Activated CD4-positive, alpha-beta T cell treated with anti-CD3 and anti-CD28 coated beads, Interleukin-10, Interleukin-2, amounts not matched to agents 100 ng/mL and 50 ng/mL, durations not matched to agents 16 hours and 8 hours (primary cell): ENCODE results near the gene CCNI.
"Not testable (repeated sequence)": the region's sequence is repeated elsewhere in the genome, so short reads cannot be mapped to it uniquely, and the experiment has no call there.

ENCODE experiments used
- DNase-seq: peaks from one replicate; pipeline ENCODE4 v3.0.0-alpha.2; 2020

CCNI gene, protein sequence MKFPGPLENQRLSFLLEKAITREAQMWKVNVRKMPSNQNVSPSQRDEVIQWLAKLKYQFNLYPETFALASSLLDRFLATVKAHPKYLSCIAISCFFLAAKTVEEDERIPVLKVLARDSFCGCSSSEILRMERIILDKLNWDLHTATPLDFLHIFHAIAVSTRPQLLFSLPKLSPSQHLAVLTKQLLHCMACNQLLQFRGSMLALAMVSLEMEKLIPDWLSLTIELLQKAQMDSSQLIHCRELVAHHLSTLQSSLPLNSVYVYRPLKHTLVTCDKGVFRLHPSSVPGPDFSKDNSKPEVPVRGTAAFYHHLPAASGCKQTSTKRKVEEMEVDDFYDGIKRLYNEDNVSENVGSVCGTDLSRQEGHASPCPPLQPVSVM

GRCh38 chr4:77075869-77076799 lies at the start of gene CCNI:
CCNI (minus strand) TSS chr4:77075989; CDS start chr4:77066362, 9,627 bp downstream.
- DNase-seq: peak; percentile 95

DNA sequence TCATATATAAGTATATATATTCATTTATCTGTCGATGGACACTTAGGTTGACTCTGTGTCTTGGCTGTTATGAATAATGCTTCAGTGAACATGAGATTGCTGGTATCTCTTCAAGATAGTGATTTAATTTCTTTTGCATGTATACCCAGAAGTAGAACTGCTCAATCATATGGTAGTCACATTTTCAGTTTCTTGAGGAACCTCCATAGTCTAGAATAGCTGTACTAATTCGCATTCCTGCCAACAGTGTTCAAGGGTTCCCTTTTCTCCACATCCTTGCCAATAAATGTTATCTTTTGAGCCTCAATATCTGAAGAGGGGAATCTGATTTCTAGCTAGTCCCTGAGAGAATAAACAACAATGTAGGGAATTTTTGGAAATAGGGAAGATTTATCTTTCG lies 48.8 kb upstream of the CCNI start:
- no peak for DNase-seq

DNA sequence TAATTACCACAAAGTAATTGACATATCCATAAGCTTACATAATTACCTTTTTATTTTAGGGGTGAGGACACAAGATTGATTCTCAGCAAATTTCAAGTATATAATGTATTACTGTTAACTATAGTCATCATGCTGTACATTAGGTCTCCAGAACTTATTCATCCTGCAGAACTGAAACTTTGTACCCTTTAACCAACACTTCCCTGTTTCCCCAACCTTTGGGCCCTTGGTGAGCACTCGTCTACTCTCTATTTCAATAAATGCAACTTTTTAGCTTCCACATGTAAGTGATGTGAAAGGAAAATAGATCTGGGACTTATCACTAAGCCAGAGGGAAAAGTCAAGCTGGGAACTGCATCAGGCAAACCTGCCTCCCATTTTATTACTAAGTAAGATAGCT lies 47.6 kb upstream of the CCNI start:
- DNase-seq: no peak

- no peak for DNase-seq
Measured at GRCh38 chr4:77122656-77123055, 46.9 kb upstream of the CCNI start.

DNA sequence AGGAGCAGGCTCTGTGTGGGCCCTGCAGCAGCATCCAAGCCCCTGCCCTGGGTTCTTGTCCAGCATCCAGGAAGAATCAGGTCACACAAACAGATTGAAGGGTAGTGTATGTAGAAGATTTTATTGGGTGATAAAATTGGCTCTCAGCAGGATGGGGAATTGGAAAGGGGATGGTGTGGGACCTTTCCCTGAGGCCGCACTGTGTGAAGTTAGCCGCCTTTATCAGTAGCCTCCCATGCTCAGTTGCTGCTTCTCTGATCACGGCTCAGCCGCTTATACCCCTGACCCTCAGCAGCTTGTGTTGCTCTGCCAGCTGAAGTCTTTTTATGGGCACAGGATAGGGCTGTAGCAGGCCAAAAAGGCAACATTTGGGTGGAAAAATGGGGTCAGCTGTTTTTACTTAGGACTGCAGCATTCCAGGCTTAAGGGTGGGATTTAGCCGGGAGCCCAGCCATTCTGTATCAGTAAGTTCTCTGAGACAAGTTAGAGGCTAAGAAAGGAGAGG lies 46.0 kb upstream of the CCNI start:
- no peak for DNase-seq

- no peak for DNase-seq
Measured at GRCh38 chr4:77120886-77121508, 45.2 kb upstream of the CCNI start.

GRCh38 chr4:77117721-77118120 lies 41.9 kb upstream of the CCNI start:
- no peak for DNase-seq

- no peak for DNase-seq
Measured at GRCh38 chr4:77113069-77113468, 37.3 kb upstream of the CCNI start.

- DNase-seq: no peak
Measured at GRCh38 chr4:77110730-77111129, 34.9 kb upstream of the CCNI start.

GRCh38 chr4:77104791-77105540 lies 29.2 kb upstream of the CCNI start:
- DNase-seq: no peak

- no peak for DNase-seq
Measured at GRCh38 chr4:77104388-77104787, 28.6 kb upstream of the CCNI start.

GRCh38 chr4:77100234-77100633 lies 24.4 kb upstream of the CCNI start:
- no peak for DNase-seq

GRCh38 chr4:77097611-77098010 lies 21.8 kb upstream of the CCNI start:
- DNase-seq: no peak

DNA sequence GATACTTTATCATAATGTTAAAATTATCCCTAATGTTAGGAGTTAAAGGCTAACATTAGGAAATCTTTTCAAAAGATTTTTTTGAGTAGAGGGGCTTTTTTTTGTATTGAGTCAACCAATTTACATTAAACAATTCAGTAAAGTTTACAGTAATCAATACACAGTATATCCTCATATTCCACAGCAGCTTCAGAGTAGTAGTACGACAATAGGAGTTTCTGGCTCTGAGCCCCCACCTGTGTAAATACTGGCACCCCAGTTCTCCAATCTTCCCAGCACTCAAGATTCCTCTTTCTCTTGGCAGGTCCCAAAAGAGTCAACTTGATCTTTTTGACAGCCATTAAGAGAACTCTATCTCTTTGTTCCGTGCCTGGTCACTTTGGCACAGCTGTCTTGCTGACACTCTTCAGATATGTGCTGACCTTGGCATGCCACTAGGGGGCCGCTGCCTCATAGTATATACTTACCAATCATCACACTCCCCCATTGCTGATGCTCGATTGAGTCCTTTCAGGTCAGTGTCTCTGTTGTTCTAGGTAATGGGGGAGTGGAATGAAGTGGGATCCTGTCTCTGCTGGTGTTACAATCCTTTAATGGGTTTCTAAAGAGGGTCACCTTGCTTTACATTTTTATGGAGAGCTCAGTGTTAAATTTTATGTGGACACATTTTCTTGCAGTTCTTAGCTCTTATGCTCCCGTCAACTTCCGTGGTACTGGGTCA lies 19.5 kb upstream of the CCNI start:
- peak; percentile 77 for DNase-seq

- DNase-seq: no peak
Measured at GRCh38 chr4:77094496-77094895, 18.7 kb upstream of the CCNI start.

- DNase-seq: no peak
Measured at GRCh38 chr4:77093401-77093800, 17.6 kb upstream of the CCNI start.

DNA sequence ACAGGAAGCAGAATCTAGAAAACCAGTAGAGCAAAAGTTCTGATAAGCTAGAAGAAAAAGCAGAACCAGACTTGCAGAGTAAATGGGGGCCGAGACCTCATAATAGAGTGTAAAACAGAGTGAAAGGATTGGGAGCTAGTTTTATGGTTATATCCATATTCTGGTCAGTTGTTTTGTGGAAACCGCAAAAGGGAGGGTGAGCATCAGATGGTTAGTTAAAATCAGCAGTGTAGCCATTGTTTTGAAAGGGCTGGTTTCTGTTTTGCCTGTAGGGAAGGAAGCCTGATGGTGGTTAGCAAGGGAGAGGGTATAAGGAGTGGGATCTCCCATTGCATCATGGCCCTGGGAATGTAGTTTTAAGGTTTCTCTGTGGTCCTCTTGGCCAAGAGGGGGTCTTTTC lies 17.2 kb upstream of the CCNI start:
- DNase-seq: no peak

- DNase-seq: no peak
Measured at GRCh38 chr4:77089866-77090265, 14.1 kb upstream of the CCNI start.

GRCh38 chr4:77087027-77087426 lies 11.2 kb upstream of the CCNI start:
- not testable (repeated sequence) for DNase-seq

DNA sequence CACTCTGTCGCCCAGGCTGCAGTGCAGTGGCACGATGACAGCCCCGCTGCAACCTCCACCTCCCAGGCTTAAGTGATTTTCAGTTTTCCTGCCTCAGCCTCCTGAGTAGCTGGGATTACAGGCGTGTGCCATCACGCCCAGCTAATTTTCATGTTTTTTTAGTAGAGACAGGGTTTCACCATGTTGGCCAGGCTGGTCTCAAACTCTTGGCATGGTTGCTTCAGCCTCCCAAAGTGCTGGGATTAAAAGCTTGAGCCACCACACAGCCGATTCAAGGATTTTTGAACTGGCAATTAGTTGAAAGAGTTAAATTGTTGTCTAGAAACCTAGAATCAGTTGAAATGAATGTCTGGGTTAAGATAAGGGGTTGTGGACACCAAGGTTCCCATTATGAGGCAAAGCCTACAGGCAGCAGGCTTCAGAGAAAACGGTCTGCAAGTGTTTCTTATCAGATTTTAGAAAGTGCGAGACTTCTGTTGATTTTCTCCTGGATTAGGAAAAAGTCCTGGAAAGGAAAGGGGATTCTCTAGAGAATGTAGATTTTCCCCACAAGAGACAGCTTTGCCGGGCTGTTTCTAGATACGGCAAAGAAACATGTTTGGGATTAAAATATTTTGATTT lies 8.3 kb upstream of the CCNI start:
- DNase-seq: no peak

GRCh38 chr4:77082886-77083608 lies 7.3 kb upstream of the CCNI start:
- DNase-seq: no peak
